Measurements from ENCODE around the gene DYNLRB1. TPM values are rescaled to one million over a fixed set of nuclear protein-coding genes. Genes with fewer than 3 reads are reported as not detected.

Gene DYNLRB1
- total and polyA plus RNA-seq, 2 of the 13 experiments (the other 11 are each of a cell fraction or from before 2014, with no cell fraction given), result 140 to 244 TPM

GRCh38 chr20:34507702-34508413, 8.4 kb upstream of the DYNLRB1 start:
- no peaks in the 10 kb centered on the region for H4K20me1 ChIP-seq (ENCODE audit: insufficient read depth, low read length)
- intact Hi-C loops (cut with micrococcal nuclease; ENCODE audit: unreplicated experiment) (no loop called here), in situ Hi-C loops (cut with HindIII; ENCODE audit: extremely low pct_ligation_motif_present, low pct_unique_long_range_greater_than_20kb) (no loop called here)
- no peak overlapping the region for H3K4me3 ChIP-seq (replicated peaks in 1 of 3; ENCODE audit: insufficient read depth in 1 of 3, low read depth in 2 of 3, low read length in 3 of 3)
- H3K79me2 ChIP-seq (ENCODE audit: insufficient read depth, low read length), result no peaks in the 10 kb centered on the region
- H3K36me3 ChIP-seq (replicated peaks in 1 of 2; ENCODE audit: control insufficient read depth in 1 of 2, insufficient read depth in 2 of 2, low read length in 2 of 2), result peaks cover 23 to 61% of the 10 kb centered on the region in 2 experiments
- H3K4me1 ChIP-seq (ENCODE audit: insufficient read depth, low read length), result peaks cover 26% of the 10 kb centered on the region
- DNase-seq (ENCODE audit: low spot score), result no peak
- H3K27ac ChIP-seq (ENCODE audit: extremely low read length, insufficient read depth, low read length), result no peak overlapping the region
- no TSS peak for BruUV-seq (replicated peaks)
- 94% methylated on average over 4 of the region's 4 CpGs for WGBS (ENCODE audit: low lambda C conversion rate)
- ChIA-PET POLR2A (no interaction called here), CTCF (ENCODE audit: low intra/inter-chr PET ratio, low total read pairs) (no interaction called here)
- ATAC-seq, result no peak
- no peak for FAIRE-seq
- H3K9ac ChIP-seq (ENCODE audit: insufficient read depth, low read depth, low read length), result no peak overlapping the region
- no peak for TF ChIP-seq ZNF546 (CRISPR knock-in tag; conservative IDR thresholded peaks at IDR 0.05)
- 0 out of 2 replicates have a peak, but pooled peaks have one; percentile 40 for TF ChIP-seq MTF1 (CRISPR knock-in tag; IDR thresholded peaks at IDR 0.05)
- TF ChIP-seq NFYB (CRISPR knock-in tag; IDR thresholded peaks at IDR 0.05), result no peak
- TF ChIP-seq, protein P1, sequence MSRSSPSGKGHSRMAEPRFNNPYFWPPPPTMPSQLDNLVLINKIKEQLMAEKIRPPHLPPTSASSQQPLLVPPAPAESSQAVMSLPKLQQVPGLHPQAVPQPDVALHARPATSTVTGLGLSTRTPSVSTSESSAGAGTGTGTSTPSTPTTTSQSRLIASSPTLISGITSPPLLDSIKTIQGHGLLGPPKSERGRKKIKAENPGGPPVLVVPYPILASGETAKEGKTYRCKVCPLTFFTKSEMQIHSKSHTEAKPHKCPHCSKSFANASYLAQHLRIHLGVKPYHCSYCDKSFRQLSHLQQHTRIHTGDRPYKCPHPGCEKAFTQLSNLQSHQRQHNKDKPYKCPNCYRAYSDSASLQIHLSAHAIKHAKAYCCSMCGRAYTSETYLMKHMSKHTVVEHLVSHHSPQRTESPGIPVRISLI (CRISPR knock-in tag; IDR thresholded peaks at IDR 0.05; ENCODE audit: borderline replicate concordance), result no peak
- no peak for TF ChIP-seq SMAD1 (CRISPR knock-in tag; IDR thresholded peaks at IDR 0.05; ENCODE audit: borderline replicate concordance, low read depth)
- H3K9me3 ChIP-seq (ENCODE audit: low read length), result no peaks in the 10 kb centered on the region
- H3K4me2 ChIP-seq (ENCODE audit: low read depth, low read length), result no peak overlapping the region
- no peak overlapping the region for H2AFZ ChIP-seq (ENCODE audit: low read length)
- no peaks in the 10 kb centered on the region for H3K27me3 ChIP-seq (ENCODE audit: control insufficient read depth in 1 of 2, insufficient read depth in 2 of 2, low read length in 2 of 2)

GRCh38 chr20:34510575-34510974, 5.6 kb upstream of the DYNLRB1 start:
- Histone ChIP-seq H3K4me1 (ENCODE audit: insufficient read depth, low read length) (peaks cover 51% of the 10 kb centered on the region), H3K36me3 (replicated peaks in 1 of 2; ENCODE audit: control insufficient read depth in 1 of 2, insufficient read depth in 2 of 2, low read length in 2 of 2) (peaks cover 15 to 44% of the 10 kb centered on the region in 2 experiments), H2AFZ (ENCODE audit: low read length) (no peak overlapping the region), H3K9me3 (ENCODE audit: low read length) (no peaks in the 10 kb centered on the region), H3K4me2 (ENCODE audit: low read depth, low read length) (no peak overlapping the region), H3K79me2 (ENCODE audit: insufficient read depth, low read length) (peaks cover 4% of the 10 kb centered on the region), H3K4me3 (replicated peaks in 1 of 3; ENCODE audit: insufficient read depth in 1 of 3, low read depth in 2 of 3, low read length in 3 of 3) (no peak overlapping the region), H3K27ac (ENCODE audit: extremely low read length, insufficient read depth, low read length) (no peak overlapping the region), H3K27me3 (ENCODE audit: control insufficient read depth in 1 of 2, insufficient read depth in 2 of 2, low read length in 2 of 2) (no peaks in the 10 kb centered on the region; a peak in 1 of 5 replicates), H3K9ac (ENCODE audit: insufficient read depth, low read depth, low read length) (no peak overlapping the region), H4K20me1 (ENCODE audit: insufficient read depth, low read length) (no peaks in the 10 kb centered on the region)
- BruUV-seq (replicated peaks), result no TSS peak
- ATAC-seq (no peak), DNase-seq (ENCODE audit: low spot score) (no peak), FAIRE-seq (no peak)
- intact Hi-C loops (cut with micrococcal nuclease; ENCODE audit: unreplicated experiment) (loop anchor here (2.0 kb wide), 1 partner anchor 34 kb away; no protein-coding TSS in a partner anchor), in situ Hi-C loops (cut with HindIII; ENCODE audit: extremely low pct_ligation_motif_present, low pct_unique_long_range_greater_than_20kb) (no loop called here)
- TF ChIP-seq ZNF30 (CRISPR knock-in tag; IDR thresholded peaks at IDR 0.05), result no peak
- peak; percentile 89 for TF ChIP-seq ZNF121 (CRISPR knock-in tag; IDR thresholded peaks at IDR 0.05)
- 91% methylated on average over 1 of the region's 1 CpG for WGBS (ENCODE audit: low lambda C conversion rate)
- ChIA-PET POLR2A (interaction anchor here (0.6 kb wide), 1 partner anchor 19 kb away, joined by 3 read pairs; no protein-coding TSS in a partner anchor), CTCF (ENCODE audit: low intra/inter-chr PET ratio, low total read pairs) (no interaction called here)

All from HepG2 (cell line).